Measurements from ENCODE around the gene NAV1.
A peak's percentile ranks its signal among the peaks of the same experiment; 100 is the strongest.

NAV1 gene

GRCh38 chr1:201556841-201557571 is 18.1 kb downstream of the NAV1 start:
- no peak for TF ChIP-seq CTCF (IDR thresholded peaks at IDR 0.05; ENCODE audit: poor library complexity, severe bottlenecking)
- DNase-seq (ENCODE audit: low spot score) (no peak), ATAC-seq (ENCODE audit: low read depth) (no peak)
- Histone ChIP-seq H3K4me3 (ENCODE audit: severe bottlenecking) (no peak overlapping the region), H3K4me1 (ENCODE audit: insufficient read depth, poor library complexity, severe bottlenecking) (peaks cover 7% of the 10 kb centered on the region), H3K9me3 (ENCODE audit: severe bottlenecking) (no peaks in the 10 kb centered on the region), H3K27me3 (ENCODE audit: insufficient read depth, poor library complexity, severe bottlenecking) (no peaks in the 10 kb centered on the region), H3K36me3 (ENCODE audit: low read depth) (no peaks in the 10 kb centered on the region), H3K27ac (ENCODE audit: poor library complexity, severe bottlenecking) (no peak overlapping the region)

- ATAC-seq (ENCODE audit: low read depth): no peak
- DNase-seq (ENCODE audit: low spot score): no peak
- Histone ChIP-seq H3K36me3 (ENCODE audit: low read depth) (no peaks in the 10 kb centered on the region), H3K27me3 (ENCODE audit: insufficient read depth, poor library complexity, severe bottlenecking) (no peaks in the 10 kb centered on the region), H3K4me3 (ENCODE audit: severe bottlenecking) (no peak overlapping the region), H3K27ac (ENCODE audit: poor library complexity, severe bottlenecking) (no peak overlapping the region), H3K4me1 (ENCODE audit: insufficient read depth, poor library complexity, severe bottlenecking) (peaks cover 13% of the 10 kb centered on the region), H3K9me3 (ENCODE audit: severe bottlenecking) (no peaks in the 10 kb centered on the region)
- TF ChIP-seq CTCF (IDR thresholded peaks at IDR 0.05; ENCODE audit: poor library complexity, severe bottlenecking): no peak
Measured at GRCh38 chr1:201557572-201557958, 18.6 kb downstream of the NAV1 start.

- DNase-seq (ENCODE audit: low spot score): no peak
Measured at GRCh38 chr1:201559679-201560162, 20.8 kb downstream of the NAV1 start.

GRCh38 chr1:201560328-201561194 is 21.6 kb downstream of the NAV1 start:
- Histone ChIP-seq H3K4me3 (ENCODE audit: severe bottlenecking) (no peak overlapping the region), H3K27me3 (ENCODE audit: insufficient read depth, poor library complexity, severe bottlenecking) (no peaks in the 10 kb centered on the region), H3K36me3 (ENCODE audit: low read depth) (no peaks in the 10 kb centered on the region), H3K4me1 (ENCODE audit: insufficient read depth, poor library complexity, severe bottlenecking) (peaks cover 18% of the 10 kb centered on the region), H3K27ac (ENCODE audit: poor library complexity, severe bottlenecking) (peak overlapping the region; percentile 90), H3K9me3 (ENCODE audit: severe bottlenecking) (no peaks in the 10 kb centered on the region)
- no peak for TF ChIP-seq CTCF (IDR thresholded peaks at IDR 0.05; ENCODE audit: poor library complexity, severe bottlenecking)
- DNase-seq (ENCODE audit: low spot score) (no peak), ATAC-seq (ENCODE audit: low read depth) (no peak)

More at GRCh38 chr1:201559679-201560162, 20.8 kb downstream of the NAV1 start:
- Histone ChIP-seq H3K36me3 (ENCODE audit: low read depth) (no peaks in the 10 kb centered on the region), H3K9me3 (ENCODE audit: severe bottlenecking) (no peaks in the 10 kb centered on the region), H3K4me3 (ENCODE audit: severe bottlenecking) (no peak overlapping the region), H3K4me1 (ENCODE audit: insufficient read depth, poor library complexity, severe bottlenecking) (peaks cover 18% of the 10 kb centered on the region), H3K27ac (ENCODE audit: poor library complexity, severe bottlenecking) (peak overlapping the region; percentile 90), H3K27me3 (ENCODE audit: insufficient read depth, poor library complexity, severe bottlenecking) (no peaks in the 10 kb centered on the region)
- peak; percentile 93 for TF ChIP-seq CTCF (IDR thresholded peaks at IDR 0.05; ENCODE audit: poor library complexity, severe bottlenecking)
- peak; percentile 80 for ATAC-seq (ENCODE audit: low read depth)
